GM18502 (cell line): Measurements from ENCODE around the gene UBE2S.
A peak's percentile ranks its signal among the peaks of the same experiment; 100 is the strongest.
"Not testable (repeated sequence)": the region's sequence is repeated elsewhere in the genome, so short reads cannot be mapped to it uniquely, and the experiment has no call there.

Experiments
- ATAC-seq: cut with Tn5 transposase; IDR thresholded peaks from one replicate; pipeline ENCODE4 v1.9.1; 2021; ENCODE audit warnings: mild to moderate bottlenecking; ENCODE audit not compliant: unreplicated experiment, poor library complexity

Gene UBE2S

DNA sequence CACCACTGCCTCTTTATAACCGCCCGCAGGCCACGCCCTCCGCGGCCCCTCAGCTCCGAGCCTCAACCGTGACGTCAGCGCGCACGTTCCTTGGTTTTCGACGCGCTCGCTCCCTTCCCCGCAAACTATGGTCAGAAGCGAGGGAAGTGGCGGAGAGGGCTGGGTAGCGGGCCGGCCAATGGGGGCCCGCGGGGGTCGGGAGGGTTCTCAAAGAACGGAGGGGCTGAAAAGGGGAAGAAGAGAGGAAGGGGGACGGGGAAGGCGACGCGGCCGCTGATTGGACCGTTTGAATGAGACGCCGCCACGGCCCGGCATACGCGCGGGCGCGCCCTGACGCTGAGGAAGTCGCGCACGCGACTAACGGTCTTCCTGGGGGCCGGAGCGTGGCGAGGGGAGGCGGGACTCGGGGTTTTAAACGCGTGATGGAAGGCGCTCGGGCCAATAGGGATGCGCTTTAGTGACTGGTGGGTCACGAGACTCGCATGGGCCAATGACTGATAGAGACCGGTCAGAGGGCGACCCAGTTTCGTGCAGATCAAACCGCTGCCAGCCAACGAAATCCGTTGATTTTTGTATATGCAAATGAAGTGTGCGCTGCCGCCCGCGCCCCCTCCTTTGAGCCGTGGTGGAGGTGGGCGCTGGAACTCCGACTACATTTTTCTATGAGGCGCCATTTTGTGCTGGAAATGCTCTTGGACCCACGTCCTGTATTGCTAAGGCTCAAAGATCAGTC is 378 bp upstream of the UBE2S start:
- ATAC-seq = peak; percentile 86

DNA sequence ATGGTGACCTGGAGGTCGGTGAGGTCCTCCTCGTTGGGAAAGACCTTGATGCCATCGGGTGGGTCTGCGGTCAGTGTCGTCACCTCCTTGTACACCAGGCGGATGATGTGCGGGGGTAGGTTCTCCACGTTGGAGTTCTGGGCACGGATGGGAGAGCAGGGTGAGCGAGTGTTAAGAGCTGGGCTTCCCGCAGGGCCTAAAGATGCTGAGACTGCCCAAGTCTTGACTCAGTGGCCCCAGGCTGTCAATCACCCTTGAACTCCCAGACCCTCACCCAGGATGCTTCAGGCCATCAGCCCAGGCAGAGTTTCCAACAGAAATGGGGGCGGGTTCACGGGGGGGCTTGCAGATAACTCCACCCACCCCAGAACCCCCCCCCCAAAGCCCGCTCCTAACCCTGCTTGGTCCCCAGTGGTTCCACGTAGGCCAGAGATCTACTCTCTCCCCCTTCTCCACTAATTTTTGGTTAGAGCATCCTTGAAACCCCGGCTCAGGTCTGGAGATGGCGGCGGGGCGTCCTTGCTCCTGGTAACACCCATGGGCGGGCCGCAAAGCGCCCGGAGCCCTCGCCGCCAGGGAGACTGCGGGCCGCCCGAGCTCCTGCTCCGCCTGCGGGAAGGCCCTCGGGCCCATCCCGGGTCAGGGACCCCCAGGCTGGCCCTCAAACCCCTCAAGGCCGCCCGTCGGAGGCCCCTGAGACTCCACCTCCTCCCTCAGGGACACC is 600 bp downstream of the UBE2S start:
- no peak for ATAC-seq

DNA sequence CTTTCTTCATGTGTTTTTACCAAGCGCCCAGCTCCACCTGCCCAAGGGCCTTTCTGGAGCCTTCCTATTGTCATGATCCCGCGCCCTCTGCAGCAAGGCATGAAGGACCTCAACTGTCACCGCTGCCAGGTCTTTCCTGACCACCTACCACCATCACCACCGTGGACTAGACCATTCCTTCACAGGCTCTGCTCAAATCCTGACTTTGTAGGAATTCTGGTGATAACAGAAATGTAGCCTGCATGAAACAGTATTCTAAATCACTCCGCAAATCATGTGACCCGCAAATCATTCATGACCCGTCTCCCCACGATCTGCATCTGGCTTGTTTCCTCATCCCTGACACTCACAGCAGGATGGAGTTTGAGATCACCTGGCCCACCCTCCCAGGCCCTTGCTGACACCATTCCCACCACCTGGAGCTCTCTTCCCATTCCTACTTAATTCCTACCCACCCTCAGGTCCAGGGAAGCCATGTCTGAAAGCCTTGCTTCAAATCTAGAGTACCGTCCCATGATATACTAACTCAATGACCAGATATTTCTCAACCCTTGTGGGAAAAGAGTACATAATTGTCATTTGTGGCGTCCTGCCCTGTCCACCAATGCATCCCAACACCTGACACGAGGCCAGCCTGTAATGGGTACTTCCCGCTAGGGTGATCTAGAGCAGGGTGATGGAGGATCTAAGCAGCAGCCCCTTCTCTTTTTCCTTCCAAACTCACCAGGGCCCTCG is 1.3 kb downstream of the UBE2S start:
- no peak for ATAC-seq

DNA sequence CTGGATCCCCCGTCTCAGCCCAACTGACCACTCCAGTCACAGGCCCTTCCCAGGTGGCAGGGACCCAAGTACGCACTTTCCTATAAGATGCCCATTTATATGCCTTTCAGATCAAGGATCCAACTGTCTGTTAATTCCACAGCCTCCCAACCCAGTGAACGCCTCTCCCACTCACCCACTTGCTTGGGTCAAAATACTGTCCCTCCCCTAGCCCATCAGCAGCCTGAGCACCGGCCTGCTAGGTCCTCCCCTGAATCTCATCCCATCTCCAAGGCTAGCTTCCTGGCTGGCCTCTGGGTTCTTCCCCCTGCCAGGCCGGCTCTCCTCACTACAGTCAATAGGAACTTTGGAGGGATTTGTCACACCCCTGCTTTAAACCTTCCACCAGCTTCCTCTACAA is 1.9 kb downstream of the UBE2S start:
- no peak for ATAC-seq

DNA sequence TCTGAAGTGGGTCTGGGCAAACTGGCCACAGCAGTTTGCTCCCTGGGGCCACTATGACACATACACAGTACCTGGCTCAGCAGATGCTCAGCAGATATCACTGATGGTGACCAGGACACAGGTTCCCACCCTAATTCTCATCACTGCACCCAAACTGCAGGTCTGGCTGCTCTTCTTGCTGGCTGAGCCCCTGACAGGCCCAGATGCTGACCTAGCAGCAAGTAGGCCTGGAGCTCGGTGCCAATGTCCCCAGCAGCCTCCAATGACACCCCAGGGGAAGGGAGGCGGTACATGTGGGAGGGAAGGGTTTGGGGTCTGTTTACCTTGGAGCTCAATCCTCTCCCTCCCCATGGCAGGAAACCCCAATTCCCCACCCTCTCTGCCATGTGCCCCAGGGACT is 5.1 kb downstream of the UBE2S start:
- ATAC-seq = no peak

DNA sequence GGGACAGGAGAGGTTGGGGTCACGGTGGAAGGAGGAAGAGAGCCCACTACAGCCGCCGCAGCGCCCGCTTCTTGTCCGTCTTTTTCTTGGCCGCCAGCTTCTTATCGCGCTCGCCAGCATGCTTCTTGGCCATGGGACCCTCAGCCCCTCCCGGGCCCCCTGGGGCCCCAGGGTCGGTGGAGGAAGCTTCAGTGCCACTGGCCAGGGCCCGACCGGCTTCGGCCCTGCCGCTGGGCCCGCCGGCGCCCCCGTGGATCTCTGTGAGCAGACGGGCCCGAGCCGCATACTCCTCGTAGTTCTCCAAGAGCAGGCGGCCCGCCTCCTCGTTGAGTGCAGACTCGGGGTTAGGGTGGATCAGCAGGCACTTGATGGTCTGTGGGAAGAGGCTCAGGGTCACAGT is 6.2 kb downstream of the UBE2S start:
- not testable (repeated sequence) for ATAC-seq

DNA sequence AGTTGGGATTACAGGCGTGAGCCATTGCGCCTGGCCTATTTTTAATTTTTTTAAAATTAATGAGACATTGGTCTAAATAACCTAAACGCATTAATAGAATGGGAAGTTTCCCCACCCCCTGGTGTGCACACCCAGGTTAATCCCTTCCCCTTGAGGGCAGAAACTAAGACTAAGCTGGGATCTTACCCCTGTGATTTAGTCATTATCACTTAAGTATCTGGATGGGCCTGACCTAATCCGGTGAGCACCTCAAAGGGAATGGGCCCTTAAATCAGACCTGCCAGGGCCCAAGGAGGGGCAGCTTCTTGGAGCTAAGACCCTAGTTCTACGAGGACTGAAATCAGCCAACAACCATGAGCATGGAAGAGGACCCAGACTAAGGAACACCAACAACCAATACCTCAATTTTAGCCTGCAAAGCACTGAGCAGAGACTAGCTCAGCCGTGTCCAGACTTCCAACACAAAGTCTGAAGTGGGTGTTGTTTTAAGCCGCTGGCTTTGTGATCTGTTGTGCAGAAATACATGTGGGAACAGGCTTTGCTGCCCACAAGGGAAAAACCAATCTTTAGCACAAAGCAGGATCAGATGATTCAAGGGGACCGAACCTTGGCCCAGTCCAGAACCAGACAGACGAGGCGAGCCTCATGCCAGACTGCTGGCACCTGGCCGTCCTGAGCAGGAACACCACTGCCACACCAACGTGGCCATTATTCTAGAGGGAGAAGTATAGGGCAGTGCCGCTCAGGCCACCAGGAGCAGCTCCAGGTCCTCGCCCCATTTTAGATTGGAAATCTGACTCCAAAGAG is 7.1 kb downstream of the UBE2S start:
- no peak for ATAC-seq

DNA sequence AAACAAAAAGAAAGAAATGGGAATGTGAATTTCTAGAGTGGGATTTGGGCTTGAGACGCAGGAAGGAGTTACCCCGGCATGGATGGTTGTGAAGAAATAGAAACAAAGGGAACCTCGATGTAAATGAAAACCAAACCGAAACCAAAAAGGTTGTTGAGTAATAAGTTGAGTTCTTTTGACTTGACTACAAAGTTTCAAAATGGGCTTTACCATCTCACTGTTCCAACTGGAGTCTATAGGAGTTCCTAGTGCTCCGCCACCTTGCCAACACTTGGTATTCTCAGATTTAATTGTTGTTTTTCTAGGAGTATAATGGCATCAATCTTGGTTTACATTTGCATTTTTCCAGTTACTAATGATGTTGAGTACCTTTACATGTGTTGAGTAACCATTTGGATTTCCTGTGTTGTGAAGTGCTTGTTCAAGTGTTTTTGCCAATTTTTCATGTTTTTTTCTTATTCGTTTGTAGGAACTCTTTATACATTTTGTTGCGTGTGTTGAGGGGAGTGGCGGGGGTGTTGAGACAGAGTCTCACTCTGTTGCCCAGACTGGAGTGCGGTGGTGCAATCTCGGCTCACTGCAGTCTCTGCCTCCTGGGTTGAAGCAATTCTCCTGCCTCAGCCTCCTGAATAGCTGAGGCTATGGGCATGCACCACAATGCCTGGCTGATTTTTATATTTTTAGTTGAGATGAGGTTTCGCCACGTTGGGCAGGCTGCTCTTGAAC is 9.2 kb downstream of the UBE2S start:
- ATAC-seq = no peak

DNA sequence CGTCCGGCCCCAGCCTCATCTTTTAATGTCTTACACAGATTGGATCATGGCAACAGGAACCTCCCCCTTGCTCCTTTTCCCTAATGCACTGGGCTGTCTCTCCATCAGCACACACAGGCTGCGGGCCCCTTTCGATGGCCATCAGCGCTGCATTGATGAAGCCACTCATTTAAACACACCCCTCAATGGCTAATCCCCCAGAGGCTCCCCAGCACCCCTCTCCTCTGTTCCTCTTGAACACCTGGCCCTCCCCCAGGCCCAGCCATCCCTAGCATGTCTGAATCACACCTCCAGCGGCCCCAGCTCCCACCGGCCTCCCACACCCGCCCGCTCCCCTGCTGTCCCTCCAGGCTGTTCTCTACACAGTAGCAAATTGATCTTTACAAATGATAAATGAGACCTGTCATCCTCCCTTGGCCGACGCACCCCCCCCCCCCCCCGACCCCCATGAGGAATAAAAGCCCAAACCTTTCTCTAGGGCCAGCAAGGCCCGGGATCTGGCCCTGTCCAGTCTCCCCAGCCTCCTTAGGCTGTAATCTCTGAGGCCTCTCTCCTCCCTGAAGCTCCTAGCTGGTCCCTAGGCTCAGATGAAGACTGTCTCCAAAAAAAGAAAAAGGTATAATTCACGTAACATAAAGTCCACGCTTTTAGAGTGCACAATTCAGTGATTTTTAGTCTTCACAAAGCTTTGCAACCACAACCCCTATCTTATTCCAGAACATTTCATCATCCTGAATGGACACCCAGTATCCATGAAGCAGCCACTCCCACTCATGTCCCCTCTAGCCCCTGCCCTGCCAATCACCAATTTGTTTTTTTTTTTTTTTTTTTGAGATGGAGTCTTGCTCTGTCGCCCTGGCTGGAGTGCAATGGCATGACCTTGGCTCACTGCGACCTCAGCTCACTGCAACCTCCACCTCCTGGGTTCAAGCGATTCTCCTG is 14.5 kb downstream of the UBE2S start:
- ATAC-seq = no peak

DNA sequence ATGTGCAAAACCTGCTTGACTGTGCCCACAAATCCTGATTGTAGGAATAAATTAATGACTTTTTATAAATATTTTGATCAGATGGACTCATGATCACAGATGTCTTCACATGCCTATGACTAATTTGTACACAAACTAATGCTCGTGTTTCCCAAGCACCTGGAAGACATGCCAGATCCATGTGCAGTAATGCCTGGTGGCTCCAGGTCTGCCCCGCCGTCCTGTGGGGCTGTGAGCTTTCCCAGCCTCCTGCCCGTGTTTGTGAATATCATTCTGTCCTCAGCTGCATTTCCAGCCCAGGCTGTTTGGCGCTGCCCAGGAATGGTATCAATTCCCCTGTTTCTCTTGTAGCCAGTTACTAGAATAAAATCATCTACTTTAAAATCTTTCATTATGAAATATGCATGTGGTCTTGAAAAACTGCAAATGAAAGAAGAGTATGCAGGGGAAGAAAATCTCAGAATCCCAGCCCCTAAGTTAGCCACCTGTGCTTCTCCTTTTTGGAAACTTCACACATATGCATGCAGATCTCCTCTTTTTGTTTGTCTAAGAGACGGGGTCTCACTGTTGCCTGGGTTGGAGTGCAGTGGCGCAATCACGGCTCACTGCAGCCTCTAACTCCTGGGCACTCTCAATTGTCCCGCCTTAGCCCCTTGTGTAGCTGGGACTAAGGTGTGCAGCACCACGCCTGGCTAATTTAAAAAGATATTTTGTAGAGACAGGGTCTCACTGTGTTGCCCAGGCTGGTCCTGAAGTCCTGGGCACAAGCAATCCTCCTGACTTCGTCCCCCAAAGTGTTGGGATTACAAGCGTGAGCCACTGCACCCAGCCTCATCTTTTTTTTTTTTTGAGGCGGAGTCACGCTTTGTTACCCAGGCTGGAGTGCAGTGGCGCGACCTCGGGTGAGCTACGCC is 15.6 kb downstream of the UBE2S start:
- no peak for ATAC-seq

DNA sequence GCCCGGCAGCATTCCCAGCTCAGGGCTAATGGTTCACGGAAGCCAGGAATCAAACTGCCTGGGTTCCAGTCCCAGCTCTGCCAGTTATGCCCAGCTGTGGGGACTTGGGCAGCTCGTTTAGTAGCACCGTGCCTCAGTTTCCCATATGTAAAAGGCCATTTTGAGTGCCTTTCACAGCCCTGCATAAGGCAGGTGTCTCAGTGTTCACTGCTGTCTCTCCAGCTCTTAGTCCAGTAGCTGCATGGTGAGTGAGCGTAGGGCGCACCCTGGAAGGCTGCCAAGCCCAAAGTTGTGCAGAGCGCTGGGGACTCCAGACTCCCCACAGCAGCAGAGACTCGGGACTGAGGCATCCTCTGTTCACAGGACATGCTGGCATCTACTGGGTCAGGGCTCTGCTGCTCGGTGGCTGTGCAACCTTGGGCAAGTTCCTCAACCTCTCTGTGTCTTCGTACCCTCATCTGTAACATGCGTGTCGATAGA is 16.4 kb downstream of the UBE2S start:
- no peak for ATAC-seq

DNA sequence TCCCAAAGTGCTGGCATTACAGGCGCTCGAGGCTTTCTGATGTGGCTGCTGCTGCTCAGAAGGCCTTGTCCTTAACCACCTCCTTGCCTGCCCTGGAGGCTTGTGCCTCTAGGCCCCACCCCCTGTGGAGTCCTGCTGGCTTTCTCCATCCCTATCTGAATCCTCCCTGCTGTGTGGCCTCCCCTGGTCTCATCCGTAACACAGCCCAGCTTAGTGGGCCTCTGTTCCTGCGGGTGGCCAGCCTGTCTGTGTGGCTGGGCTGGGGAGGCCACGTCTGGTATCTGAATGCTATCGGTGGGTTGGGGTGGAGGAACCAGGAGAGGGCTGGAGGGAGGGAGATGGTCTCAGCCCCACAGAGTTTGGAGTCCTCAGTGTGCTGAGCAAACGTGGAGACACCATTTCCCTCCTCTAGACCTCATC is 17.1 kb downstream of the UBE2S start:
- ATAC-seq = no peak

DNA sequence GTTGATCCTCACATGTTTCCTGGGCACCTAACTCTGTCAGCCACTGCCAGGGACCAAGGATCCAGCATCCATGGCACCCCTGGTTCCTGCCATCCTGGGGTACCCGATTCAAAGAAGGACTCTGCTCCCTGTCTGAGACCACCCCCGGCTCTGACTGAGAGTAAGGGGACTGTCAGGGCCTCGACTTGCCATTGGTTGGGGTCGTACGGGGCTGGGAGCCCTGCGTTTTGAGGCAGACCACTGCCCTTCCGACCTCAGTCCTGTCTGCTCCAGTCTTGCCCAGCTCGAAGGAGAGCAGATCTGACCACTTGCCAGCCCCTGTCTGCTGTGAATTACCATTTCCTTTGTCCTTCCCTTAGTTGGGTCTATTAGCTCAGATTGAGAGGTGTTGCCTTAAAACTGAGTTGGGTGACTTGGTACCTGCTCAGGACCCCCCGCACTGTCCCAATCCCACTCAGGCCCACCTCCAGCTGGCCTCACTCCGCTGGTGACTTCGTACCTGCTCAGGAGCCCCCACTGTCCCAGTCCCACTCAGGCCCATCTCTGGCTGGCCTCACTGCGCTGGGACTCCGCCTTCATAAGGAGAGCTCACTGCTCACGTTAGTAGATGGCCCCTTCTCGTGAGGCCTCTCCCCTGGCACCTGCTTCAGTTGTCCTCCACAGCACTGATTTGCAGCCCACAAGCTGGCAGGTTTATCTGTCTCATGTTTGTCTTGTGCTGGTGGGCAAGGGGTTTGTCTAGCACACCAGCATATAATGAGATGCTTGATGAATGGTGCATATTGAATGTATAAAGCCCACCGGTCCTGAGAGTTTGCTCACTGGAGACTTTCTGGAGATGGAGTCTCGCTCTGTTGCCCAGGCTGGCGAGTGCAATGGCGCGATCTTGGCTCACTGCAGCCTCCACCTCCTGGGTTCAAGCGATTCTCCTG is 17.9 kb downstream of the UBE2S start:
- ATAC-seq = no peak

DNA sequence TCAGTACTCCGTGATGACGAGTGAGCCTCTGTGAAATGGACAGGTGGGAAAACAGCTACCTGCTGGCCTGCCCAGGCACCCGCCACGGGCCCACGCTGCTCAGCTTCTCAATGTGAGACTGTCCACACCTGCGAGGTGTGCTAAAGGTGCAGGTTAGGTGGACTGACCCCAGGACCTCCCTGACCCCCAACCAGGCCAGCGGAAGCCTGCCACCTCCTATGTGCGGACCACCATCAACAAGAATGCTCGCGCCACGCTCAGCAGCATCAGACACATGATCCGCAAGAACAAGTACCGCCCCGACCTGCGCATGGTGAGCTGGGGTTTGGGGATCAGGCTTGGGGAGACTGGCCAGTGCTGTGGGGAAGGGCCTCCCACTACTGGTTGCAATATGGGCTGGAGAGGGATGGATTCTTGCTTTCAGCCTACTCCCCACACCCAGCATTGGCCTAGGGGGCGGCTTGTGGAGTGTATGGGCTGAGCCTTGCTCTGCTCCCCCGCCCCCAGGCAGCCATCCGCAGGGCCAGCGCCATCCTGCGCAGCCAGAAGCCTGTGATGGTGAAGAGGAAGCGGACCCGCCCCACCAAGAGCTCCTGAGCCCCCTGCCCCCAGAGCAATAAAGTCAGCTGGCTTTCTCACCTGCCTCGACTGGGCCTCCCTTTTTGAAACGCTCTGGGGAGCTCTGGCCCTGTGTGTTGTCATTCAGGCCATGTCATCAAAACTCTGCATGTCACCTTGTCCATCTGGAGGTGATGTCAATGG is 19.7 kb downstream of the UBE2S start:
- ATAC-seq = no peak

DNA sequence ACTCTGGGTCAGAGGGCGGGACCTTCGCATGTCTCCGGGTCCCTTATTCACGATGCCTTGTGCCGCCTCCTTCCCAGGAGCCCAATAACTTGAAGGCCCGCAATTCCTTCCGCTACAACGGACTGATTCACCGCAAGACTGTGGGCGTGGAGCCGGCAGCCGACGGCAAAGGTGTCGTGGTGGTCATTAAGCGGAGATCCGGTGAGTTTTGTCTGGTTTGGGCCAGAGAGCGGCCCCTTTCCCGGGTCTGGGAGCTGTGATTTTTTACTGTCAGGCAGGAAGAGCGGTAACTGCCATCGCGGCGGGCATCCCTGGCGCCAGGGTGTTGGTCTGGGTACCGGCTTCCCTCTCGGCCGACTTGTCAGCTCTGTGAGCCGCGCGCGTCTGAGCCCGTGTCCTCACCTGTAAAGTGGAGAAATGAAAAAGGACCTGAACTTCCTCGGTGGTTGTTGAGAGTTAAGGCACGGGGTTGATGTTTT is 21.1 kb downstream of the UBE2S start:
- ATAC-seq = no peak
